SKM-1 (cell line): ENCODE measurements around the gene TAS2R30.

Experiments
- DNase-seq: peaks from one replicate; lab custom pipeline; 2025; ENCODE audit not compliant: unreplicated experiment; lab: John Stamatoyannopoulos, UW

The TAS2R30 gene, protein sequence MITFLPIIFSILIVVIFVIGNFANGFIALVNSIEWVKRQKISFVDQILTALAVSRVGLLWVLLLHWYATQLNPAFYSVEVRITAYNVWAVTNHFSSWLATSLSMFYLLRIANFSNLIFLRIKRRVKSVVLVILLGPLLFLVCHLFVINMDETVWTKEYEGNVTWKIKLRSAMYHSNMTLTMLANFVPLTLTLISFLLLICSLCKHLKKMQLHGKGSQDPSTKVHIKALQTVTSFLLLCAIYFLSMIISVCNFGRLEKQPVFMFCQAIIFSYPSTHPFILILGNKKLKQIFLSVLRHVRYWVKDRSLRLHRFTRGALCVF

DNA sequence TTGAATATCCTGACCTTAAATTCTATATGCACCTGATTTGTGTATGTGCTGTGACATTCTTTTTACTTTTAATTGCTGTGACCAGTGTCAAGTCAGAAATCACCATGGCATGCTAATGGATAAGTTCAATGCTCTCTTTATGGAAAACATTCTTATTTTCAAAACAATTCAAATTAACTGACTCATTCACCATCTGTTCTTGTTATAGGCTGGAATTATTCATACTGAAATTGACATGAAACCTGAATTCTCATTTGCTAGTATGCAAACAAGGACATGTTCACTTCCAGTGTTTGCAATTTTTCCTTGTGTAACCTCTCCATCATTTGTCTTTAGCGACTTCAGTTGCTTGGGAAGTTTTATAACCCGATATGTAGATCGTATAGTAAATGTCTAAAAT, at the start of gene TAS2R30:
Gene TAS2R30, minus strand, starts transcription at position 340 of the 400 bp plus-strand sequence. CDS start 400 bp downstream, outside the sequence.
- no peak for DNase-seq

DNA sequence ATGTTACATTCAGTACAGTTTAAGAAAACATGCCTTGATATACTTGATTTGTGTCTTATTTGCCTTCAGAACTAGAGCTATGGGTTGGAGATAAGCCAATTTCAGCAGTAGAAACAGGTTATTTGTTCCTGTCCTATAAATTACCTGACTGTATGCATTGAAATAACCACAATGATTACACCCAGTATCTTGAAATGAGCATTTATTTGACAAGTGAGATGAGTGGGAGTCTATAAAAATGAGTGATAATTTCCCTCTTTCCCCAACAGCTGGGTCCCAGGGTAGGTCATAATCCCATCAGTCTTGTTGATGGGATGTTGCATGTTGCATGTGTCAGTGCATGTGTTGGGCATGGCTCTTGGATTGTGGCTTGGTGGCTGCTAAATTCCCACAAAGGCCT, 48.6 kb upstream of the TAS2R30 start:
- DNase-seq = no peak

DNA sequence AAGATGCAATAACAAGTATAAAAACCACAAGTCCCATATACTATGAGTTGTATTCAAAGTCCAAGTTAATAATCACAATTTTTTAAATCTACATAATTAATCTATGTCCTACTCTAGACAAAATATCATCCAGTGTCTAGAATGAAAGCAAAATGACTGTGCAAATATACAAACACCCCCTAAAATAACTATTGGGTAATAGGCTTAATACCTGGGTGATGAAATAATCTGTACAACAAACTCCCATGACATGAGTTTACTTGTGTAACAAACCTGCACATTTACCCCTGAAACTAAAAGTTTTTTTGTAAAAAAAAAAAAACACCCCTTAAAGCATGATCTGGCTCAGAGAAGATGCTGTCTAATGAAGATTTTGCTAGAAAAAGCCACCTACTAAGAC, 48.1 kb upstream of the TAS2R30 start:
- no peak for DNase-seq

DNA sequence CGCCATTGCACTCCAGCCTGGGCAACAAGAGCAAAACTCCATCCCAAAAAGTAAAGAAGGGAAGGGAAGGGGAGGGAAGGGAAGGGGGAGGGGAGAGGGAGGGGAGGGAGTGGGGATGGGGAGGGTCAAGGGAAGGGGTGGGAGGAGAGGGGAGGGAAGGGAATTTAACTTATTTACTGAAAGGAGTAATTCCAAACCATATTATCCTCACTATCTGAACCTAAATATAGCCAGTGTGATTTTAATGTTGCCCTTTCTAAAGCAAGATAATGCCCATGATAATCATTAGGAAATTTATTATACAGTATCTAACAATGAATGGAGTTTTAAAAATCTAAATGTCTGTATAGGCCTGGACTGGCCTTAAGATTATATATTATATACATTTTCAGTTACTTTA, 43.8 kb upstream of the TAS2R30 start:
- DNase-seq = no peak

DNA sequence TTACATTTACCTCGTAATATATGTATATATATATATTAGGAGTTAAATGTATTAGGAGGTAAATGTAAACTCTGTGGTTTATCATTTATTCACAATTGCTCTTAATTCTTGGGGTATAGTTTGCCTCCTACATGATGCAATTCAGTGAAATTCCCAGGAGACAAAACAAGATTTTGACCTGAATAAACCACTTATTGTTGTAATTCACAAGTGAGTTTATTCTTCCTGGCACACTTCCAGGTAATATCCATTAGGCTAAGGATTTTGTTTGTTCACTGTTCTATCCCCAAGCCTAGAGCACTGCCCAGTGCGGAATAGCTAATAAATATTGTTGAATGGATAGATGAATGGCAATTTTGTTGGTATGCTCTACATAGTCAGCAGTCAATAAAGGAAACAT, 39.6 kb upstream of the TAS2R30 start:
- no peak for DNase-seq

DNA sequence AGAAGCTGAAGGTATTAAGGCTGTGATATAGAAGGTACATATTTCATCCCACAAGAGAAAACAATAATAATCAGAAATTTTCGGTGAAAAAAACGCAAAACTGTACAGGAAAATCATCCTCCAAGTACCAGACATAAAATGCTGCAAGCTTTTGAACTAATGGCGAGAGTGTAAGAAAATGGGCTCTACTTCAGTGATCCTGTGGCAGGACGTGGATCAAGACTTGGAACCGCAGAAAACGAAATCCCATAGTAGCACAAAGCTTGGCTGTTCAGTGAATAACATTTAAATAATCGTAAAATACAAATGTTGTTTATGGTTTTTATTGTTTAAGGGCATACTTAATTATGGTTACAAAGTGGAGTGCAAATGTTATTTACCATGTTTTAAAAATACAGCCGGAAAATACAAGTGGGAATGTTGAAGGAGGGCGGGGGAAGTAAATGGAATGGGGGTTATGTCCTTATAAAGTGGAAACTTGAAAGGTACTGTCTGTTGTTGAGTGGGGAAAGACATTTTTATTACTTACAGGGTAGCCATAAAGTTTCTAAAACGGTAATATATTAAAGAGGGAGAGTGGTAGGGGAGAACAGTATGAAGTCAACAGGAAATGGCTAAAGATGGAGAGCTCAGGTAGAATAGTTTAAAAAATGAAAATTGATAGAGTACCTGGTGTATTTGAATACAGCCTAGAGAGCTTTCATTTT, 37.7 kb upstream of the TAS2R30 start:
- no peak for DNase-seq

DNA sequence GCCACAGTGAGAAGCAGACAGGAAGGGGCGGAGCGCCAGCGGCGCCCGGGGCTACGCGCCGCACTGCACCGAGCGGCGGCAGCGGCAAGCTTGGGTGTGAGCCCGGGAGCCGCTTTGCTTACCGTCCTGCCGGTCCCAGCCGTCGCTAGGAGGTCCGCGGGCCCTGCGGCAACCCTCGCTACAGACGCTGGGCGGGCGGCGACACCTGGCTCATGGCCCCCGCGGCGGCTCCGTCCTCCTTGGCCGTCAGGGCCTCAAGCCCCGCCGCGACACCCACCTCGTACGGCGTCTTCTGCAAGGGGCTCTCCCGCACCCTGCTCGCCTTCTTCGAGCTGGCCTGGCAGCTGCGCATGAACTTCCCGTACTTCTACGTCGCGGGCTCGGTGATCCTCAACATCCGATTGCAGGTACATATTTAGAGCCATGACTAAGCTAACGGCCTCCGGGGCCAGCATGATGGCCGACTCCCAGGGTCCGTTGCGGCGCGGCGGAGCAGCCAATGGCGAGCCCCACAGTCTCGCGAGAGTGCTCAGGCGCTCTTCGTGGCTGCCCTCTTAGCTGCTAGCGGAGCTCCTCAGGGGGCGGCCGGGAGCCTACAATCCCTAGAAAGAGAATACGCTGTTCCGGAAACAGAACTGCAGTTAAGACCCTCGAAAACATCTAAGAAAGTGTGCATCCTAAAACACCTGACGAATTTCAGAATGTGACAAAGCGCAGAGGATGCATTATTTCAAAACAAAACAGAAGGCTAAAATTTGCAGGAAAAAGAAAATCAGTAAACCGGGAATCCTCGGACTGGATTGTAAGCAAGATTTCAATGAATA, 36.9 kb upstream of the TAS2R30 start, which contains the start of gene SMIM10L1:
Gene SMIM10L1, plus strand, starts transcription at position 50 of the 824 bp plus-strand sequence. Its CDS starts 163 bp downstream, at position 213.
- peak; percentile 28 for DNase-seq

DNA sequence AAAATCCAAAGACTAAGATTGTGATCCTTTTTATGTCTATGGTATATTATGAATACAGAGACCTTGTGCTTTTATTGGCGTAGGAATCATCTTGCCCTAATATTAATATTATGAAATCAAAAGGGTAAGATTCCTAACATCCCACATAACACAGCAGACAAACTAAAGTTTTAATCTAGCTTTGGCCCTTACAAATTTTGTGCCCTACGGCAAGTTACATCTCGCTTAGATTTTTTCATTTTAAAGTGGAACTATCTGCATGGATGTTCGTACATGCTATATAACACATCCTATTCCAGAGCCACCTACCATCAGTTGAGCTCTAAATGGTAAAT, 36.3 kb upstream of the TAS2R30 start:
- DNase-seq = no peak

DNA sequence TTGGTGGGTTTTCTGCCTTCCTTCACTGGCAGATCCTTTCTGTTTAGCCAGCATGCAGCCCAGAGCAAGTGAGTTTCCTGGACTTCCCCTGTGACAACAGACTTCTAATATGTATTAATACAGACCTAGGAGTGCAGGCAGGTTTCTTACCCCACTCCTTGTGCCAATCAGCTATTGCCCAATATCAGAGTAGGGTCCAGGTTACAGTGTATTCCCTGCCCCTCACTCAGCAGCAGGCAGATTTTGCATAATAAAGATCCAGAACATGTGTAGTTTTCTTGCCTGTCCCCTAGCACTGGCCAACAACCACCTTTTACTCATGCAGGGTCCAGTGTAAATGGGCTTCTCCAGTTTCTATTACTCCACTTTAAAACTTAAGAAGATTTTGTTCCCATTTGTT, 31.9 kb upstream of the TAS2R30 start:
- no peak for DNase-seq

DNA sequence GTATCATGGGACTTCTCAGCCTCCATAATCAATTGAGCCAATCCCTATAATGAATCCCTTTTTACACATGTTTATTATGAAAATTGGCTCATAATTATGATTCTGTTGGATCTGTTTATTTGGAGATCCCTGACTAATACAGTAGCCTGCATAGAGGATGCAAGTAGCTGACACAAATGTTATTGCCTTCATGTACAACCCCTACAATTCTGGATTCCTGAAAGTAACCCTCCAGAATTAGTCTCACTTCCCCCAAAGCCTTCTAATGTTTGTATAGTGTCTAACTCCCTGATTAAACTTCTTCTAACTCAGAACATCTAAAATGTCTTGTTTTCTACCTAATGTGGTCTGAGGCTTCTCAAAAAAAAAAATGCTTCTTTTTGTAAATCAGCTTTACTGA, 29.9 kb upstream of the TAS2R30 start:
- DNase-seq = no peak

DNA sequence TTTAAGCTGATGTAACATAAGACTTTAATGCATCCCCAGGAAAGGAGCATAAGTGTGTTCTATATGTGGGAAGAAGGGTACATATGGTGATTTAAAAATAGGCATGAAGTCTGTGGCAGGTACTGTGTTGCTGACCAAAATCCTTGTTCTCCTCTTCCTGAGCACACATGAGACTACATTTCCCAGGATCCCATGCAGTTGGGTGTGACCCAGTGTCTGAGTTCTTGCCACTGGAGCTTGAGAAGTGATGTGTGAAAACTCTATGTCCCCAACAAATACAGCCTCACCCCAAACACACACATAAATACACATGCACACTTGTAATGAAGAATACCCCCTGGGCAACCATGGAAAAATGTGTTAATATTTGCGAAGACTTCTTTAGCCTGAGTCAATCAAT, 28.1 kb upstream of the TAS2R30 start:
- no peak for DNase-seq

DNA sequence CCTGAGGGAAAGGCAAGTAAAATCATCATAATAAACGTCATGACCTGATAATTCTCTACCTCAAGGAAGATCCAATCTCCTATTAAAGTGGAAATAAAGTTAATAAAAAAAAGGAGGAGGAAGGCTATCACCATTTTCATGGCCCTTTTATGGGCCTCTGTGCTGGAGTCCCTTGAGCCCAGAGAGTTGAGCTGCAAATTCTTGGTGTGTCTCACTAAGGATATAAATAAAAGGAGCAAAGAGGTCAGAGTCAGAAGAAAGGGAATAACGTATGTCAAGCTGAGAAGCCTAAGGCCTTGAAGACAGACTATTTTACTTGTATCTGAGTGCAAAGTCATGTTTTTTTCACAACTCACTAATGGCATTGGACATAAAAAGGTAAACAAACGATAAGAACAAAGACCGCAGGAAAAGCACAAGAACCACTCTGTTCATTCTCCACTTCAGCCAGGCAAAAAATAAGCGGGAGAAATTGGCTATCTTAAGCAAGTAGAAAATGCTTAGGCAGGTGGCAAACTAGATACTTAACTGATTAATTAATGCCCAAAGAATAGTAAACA, 24.5 kb upstream of the TAS2R30 start:
- DNase-seq = no peak

DNA sequence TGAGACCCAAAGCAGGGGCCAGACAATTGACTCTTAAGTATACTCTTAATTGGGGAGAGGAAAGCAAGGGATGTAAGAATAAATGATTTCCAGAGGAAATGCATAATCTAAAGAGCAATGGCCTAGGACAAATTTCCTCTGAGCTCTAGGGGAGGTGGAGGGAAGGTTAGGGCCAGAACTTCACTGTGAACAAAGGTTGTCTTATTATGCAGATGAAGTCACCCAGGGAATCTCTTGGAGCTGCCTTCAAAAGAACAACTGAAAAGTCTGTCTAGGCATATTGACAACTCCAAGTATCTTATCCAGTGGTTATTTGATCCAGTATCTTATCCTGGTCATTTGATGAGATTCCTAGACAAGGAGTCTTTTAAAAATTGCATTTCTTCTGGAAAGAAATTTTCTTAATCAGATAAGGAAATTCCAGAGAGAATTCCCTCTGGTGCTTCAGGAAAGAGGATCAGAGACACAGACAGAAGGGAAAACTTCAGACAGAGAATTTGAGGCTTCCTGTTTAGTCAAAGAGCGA, 20.0 kb upstream of the TAS2R30 start:
- DNase-seq = no peak

DNA sequence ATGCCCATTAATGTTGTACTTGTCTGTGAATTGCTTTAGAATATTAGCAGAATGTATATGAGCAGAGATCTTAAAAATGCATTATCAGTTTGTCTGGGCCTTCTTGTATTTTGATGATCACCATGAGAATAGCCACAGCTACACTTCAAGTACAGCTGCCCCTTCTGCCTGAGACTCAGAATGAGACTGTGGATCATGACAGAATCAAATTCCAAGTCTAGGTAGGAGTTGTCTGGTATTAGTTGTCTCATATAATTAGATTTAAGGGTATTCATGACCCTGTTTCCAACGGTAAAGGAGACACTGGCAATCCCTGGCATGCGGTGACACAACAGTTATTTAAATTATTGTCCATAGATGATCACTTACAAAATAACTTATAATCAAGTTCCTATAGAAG, 18.3 kb upstream of the TAS2R30 start:
- no peak for DNase-seq

DNA sequence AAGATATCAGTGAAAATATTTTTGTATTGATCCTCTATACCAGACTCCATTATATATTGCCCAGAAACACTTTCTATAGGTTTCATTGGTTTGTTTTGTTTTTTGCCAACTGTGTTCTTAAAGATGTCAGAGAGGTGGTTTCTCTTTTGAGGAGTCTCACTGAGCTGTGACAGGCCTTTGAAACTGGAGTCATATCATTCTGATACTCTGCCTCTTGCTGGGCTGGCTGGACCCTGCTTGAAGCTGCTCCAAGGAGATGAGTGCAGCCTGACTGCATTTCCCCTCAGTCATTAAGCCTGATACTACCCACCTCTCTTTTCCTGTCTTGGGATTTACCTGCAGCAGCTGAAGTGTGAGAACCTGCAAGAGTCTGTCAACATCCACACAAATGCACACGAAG, 16.4 kb upstream of the TAS2R30 start:
- no peak for DNase-seq

DNA sequence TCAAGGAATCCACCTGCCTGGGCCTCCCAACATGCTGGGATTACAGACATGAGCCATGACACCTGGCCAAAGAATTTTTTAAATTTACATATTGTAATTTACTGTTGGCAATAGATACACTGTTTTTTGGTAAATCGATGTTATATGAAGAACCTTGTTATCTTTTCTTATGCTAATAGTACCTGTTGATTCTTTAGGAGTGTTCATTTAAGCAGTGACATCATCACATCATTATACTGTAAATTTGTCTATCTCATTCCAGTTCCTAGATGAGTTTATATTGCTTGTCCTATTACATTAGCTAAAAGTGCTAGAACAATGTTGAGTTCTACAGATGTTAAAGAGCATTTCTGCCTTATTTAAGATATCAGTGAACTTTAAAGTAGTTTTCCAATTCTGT, 13.0 kb upstream of the TAS2R30 start:
- DNase-seq = no peak

DNA sequence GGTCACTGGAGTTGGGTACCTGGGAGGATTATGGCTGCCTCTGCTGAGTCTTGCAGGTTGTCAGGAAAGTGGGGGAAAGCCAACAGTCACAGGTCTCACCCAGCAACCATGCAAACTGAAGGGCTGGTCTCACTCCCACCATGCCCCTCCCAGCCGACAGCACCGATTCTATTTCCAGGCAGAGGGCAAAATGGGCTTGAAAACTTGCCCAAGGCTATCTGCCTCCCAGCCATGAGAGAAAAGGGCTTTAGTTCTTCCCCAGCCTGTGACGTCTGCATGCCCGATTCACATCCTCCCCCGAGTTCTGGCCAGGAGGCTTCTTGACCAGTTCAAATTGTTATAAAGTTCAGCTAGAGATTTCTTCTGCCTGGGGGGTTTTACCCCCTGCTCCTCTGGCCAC, 9.9 kb upstream of the TAS2R30 start:
- no peak for DNase-seq

DNA sequence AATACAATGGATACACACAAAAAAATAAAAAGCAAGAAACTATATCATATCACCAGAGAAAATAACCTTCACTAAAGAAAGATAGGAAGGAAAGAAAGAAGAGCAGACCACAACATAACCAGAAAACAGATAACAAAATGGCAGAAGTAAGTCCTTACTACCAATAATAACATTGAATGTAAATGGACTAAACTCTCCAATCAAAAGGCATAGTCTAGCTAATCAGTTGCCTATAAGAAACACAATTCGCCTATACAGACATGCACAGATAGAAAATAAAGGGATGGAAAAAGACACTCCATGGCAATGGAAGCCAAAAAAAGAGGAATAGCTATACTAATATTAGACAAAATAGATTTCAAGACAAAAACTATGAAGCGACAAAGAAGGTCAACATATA, 8.9 kb upstream of the TAS2R30 start:
- no peak for DNase-seq

DNA sequence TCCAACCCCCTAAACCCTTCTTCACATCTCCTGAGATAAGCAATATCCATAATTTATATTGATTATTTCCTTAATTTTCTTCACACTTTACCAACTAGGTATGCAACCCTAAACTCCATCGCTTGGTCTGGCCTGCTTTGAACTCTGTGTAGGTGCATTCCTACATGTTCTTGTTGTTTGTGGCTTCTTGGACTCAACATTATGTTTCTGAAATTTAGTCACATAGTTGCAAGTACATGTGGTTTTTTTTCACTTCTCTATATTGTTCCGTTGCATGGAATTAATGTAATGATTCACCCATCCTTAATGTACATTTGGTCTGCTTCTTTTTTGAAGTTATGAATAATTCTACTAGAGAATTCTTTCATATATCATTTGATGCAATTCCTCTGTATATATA, 1.6 kb upstream of the TAS2R30 start:
- no peak for DNase-seq

DNA sequence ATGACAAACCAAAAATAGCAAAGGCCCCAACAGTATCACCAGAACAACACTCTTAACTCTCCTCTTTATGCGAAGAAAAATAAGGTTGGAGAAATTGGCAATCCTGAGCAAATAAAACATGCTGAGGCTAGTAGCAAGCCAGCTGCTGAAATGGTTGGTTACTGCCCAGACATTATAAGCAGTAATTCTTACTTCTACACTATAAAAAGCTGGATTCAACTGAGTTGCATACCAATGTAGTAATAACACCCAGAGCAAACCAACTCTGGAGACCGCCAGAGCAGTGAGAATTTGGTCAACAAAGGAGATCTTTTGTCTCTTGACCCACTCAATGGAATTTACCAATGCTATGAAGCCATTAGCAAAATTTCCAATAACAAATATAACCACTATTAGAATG, 628 bp downstream of the TAS2R30 start:
- DNase-seq = no peak

DNA sequence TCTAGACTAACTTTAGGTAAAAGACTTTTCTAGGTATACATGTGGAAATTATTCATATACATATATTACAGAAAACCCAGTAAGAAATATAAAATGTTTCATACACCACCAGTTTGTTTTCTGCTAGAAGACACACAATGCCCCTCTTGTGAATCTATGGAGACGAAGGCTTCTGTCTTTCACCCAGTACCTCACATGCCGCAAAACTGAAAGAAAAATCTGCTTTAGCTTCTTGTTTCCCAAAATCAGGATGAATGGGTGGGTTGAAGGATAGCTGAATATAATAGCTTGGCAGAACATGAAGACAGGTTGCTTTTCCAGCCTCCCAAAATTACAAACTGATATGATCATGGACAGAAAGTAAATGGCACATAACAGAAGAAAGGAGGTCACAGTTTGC, 1.3 kb downstream of the TAS2R30 start:
- no peak for DNase-seq
